Measurements from ENCODE around the gene MIOS. TPM values are rescaled to one million over a fixed set of nuclear protein-coding genes. Genes with fewer than 3 reads are reported as not detected.
A peak's percentile ranks its signal among the peaks of the same experiment; 100 is the strongest.

Gene MIOS
- total and polyA plus RNA-seq, 9 of the 15 experiments (the other 6 are each of a cell fraction or from before 2014, with no cell fraction given) = 7.8 to 47.8 (median 30.6) TPM

DNA sequence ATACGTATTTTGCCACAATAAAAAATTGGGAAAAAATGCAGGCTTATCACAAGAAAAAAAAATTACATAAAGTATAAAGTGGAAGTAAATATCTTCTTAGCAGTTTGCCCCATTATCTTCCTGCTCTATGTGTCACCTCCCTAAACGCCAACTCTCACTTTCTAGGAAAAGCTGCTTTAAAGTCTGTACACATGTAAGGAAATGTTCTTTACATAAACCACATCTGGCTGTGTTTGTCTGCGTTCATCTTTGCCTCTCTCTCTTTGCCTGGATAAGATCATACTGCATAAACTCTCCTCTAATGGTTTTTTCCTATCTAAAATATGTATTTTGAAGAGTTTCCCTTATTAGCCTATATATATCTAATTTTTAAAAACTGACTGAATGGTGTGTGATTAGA lies 50.9 kb downstream of the MIOS start (continued):
- TF ChIP-seq, protein P1, sequence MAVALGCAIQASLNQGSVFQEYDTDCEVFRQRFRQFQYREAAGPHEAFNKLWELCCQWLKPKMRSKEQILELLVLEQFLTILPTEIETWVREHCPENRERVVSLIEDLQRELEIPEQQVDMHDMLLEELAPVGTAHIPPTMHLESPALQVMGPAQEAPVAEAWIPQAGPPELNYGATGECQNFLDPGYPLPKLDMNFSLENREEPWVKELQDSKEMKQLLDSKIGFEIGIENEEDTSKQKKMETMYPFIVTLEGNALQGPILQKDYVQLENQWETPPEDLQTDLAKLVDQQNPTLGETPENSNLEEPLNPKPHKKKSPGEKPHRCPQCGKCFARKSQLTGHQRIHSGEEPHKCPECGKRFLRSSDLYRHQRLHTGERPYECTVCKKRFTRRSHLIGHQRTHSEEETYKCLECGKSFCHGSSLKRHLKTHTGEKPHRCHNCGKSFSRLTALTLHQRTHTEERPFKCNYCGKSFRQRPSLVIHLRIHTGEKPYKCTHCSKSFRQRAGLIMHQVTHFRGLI (CRISPR knock-in tag; IDR thresholded peaks at IDR 0.05) = no peak
- TF ChIP-seq DIDO1 (tag; IDR thresholded peaks at IDR 0.05; ENCODE audit: low read depth) (no peak), EGR1 (conservative IDR thresholded peaks at IDR 0.05) (0 out of 2 replicates have a peak, but pooled peaks have one; percentile 31), SMARCC2 (IDR thresholded peaks at IDR 0.05; ENCODE audit: low read depth) (0 out of 2 replicates have a peak, but pooled peaks have one; percentile 32), EZH2 (IDR thresholded peaks at IDR 0.05; ENCODE audit: borderline replicate concordance, low read depth, low read length) (no peak), ZBTB17 (CRISPR knock-in tag; IDR thresholded peaks at IDR 0.05) (no peak), ZSCAN32 (CRISPR knock-in tag; IDR thresholded peaks at IDR 0.05) (no peak), SMAD4 (CRISPR knock-in tag; conservative IDR thresholded peaks at IDR 0.05) (0 out of 2 replicates have a peak, but pooled peaks have one; percentile 44), ARID1B (IDR thresholded peaks at IDR 0.05) (peak; percentile 76), MAFK (IDR thresholded peaks at IDR 0.05; ENCODE audit: low read length) (no peak), EP300 (IDR thresholded peaks at IDR 0.05; ENCODE audit: low read length) (peak; percentile 73; the same call in 1 of the 2 replicates), WHSC1 (IDR thresholded peaks at IDR 0.05; ENCODE audit: low read length) (no peak), TAF1 (IDR thresholded peaks at IDR 0.05; ENCODE audit: control insufficient read depth, extremely low read depth, insufficient read depth, low read length, severe bottlenecking) (no peak), MEIS2 (IDR thresholded peaks at IDR 0.05; ENCODE audit: partially characterized antibody) (no peak)
- TF ChIP-seq, protein P2, sequence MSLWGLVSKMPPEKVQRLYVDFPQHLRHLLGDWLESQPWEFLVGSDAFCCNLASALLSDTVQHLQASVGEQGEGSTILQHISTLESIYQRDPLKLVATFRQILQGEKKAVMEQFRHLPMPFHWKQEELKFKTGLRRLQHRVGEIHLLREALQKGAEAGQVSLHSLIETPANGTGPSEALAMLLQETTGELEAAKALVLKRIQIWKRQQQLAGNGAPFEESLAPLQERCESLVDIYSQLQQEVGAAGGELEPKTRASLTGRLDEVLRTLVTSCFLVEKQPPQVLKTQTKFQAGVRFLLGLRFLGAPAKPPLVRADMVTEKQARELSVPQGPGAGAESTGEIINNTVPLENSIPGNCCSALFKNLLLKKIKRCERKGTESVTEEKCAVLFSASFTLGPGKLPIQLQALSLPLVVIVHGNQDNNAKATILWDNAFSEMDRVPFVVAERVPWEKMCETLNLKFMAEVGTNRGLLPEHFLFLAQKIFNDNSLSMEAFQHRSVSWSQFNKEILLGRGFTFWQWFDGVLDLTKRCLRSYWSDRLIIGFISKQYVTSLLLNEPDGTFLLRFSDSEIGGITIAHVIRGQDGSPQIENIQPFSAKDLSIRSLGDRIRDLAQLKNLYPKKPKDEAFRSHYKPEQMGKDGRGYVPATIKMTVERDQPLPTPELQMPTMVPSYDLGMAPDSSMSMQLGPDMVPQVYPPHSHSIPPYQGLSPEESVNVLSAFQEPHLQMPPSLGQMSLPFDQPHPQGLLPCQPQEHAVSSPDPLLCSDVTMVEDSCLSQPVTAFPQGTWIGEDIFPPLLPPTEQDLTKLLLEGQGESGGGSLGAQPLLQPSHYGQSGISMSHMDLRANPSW (CRISPR knock-in tag; IDR thresholded peaks at IDR 0.05) = no peak
- TF ChIP-seq, protein P3, sequence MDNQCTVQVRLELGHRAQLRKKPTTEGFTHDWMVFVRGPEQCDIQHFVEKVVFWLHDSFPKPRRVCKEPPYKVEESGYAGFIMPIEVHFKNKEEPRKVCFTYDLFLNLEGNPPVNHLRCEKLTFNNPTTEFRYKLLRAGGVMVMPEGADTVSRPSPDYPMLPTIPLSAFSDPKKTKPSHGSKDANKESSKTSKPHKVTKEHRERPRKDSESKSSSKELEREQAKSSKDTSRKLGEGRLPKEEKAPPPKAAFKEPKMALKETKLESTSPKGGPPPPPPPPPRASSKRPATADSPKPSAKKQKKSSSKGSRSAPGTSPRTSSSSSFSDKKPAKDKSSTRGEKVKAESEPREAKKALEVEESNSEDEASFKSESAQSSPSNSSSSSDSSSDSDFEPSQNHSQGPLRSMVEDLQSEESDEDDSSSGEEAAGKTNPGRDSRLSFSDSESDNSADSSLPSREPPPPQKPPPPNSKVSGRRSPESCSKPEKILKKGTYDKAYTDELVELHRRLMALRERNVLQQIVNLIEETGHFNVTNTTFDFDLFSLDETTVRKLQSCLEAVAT (IDR thresholded peaks at IDR 0.05) = no peak
- TF ChIP-seq, protein P4, sequence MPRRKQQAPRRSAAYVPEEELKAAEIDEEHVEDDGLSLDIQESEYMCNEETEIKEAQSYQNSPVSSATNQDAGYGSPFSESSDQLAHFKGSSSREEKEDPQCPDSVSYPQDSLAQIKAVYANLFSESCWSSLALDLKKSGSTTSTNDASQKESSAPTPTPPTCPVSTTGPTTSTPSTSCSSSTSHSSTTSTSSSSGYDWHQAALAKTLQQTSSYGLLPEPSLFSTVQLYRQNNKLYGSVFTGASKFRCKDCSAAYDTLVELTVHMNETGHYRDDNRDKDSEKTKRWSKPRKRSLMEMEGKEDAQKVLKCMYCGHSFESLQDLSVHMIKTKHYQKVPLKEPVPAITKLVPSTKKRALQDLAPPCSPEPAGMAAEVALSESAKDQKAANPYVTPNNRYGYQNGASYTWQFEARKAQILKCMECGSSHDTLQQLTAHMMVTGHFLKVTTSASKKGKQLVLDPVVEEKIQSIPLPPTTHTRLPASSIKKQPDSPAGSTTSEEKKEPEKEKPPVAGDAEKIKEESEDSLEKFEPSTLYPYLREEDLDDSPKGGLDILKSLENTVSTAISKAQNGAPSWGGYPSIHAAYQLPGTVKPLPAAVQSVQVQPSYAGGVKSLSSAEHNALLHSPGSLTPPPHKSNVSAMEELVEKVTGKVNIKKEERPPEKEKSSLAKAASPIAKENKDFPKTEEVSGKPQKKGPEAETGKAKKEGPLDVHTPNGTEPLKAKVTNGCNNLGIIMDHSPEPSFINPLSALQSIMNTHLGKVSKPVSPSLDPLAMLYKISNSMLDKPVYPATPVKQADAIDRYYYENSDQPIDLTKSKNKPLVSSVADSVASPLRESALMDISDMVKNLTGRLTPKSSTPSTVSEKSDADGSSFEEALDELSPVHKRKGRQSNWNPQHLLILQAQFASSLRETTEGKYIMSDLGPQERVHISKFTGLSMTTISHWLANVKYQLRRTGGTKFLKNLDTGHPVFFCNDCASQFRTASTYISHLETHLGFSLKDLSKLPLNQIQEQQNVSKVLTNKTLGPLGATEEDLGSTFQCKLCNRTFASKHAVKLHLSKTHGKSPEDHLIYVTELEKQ (CRISPR knock-in tag; IDR thresholded peaks at IDR 0.05) = no peak
- TF ChIP-seq, protein P5, sequence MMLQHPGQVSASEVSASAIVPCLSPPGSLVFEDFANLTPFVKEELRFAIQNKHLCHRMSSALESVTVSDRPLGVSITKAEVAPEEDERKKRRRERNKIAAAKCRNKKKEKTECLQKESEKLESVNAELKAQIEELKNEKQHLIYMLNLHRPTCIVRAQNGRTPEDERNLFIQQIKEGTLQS (IDR thresholded peaks at IDR 0.05) = no peak
- TF ChIP-seq, protein P5 (CRISPR knock-in tag; conservative IDR thresholded peaks at IDR 0.05) = no peak

Data from K562 (cell line).